CD4-positive, alpha-beta T cell treated with Interleukin-6 at 100 ng/mL for 8 hours (primary cell): ENCODE measurements around the gene CHRDL1.
"Not testable (repeated sequence)": the region's sequence is repeated elsewhere in the genome, so short reads cannot be mapped to it uniquely, and the experiment has no call there.

Experiments
- DNase-seq: peaks from one replicate; pipeline ENCODE4 v3.0.0-alpha.2; 2020; ENCODE audit warnings: mixed read lengths, low spot score

CHRDL1 gene

GRCh38 chrX:110665223-110666002 lies 130.2 kb downstream of the CHRDL1 start:
- no peak for DNase-seq

GRCh38 chrX:110657073-110657472 lies 138.5 kb downstream of the CHRDL1 start:
- no peak for DNase-seq

- not testable (repeated sequence) for DNase-seq
Measured at GRCh38 chrX:110654280-110654679, 141.3 kb downstream of the CHRDL1 start.

GRCh38 chrX:110646386-110646785 lies 149.2 kb downstream of the CHRDL1 start:
- no peak for DNase-seq
